ENCODE data around the gene ASIP. TPM values are rescaled to one million over a fixed set of nuclear protein-coding genes. Genes with fewer than 3 reads are reported as not detected.

ASIP gene
- total RNA-seq, 1 donor from 2014 or later: not detected

GRCh38 chr20:34299556-34300255 lies 58.5 kb downstream of the ASIP start:
- no peak for DNase-seq (ENCODE audit: low spot score)
- peaks cover 7% of the 10 kb centered on the region for H3K36me3 Mint-ChIP-seq (ENCODE audit: low read depth)
- H3K4me1 Mint-ChIP-seq (ENCODE audit: low read depth): peaks cover 19% of the 10 kb centered on the region
- intact Hi-C loops (cut with micrococcal nuclease): loop anchor here (5.0 to 10.0 kb wide), 2 partner anchors 487 to 845 kb away; partner anchors contain the start of genes CHMP4B and EDEM2
- no peaks in the 10 kb centered on the region for H3K27me3 Mint-ChIP-seq (ENCODE audit: insufficient read depth)
- H3K9me3 Mint-ChIP-seq: no peaks in the 10 kb centered on the region
- no peak overlapping the region for H3K4me3 Mint-ChIP-seq
- no peak overlapping the region for H3K27ac Mint-ChIP-seq

GRCh38 chr20:34300256-34300806 lies 59.1 kb downstream of the ASIP start:
- H3K4me1 Mint-ChIP-seq (ENCODE audit: low read depth): peaks cover 19% of the 10 kb centered on the region
- peaks cover 7% of the 10 kb centered on the region for H3K36me3 Mint-ChIP-seq (ENCODE audit: low read depth)
- intact Hi-C loops (cut with micrococcal nuclease): loop anchor here (5.0 to 10.0 kb wide), 2 partner anchors 488 to 844 kb away; partner anchors contain the start of genes CHMP4B and EDEM2
- H3K27ac Mint-ChIP-seq: no peak overlapping the region
- H3K27me3 Mint-ChIP-seq (ENCODE audit: insufficient read depth): no peaks in the 10 kb centered on the region
- H3K4me3 Mint-ChIP-seq: no peak overlapping the region
- DNase-seq (ENCODE audit: low spot score): no peak
- H3K9me3 Mint-ChIP-seq: no peaks in the 10 kb centered on the region

GRCh38 chr20:34300809-34301586 lies 59.8 kb downstream of the ASIP start:
- H3K27ac Mint-ChIP-seq: peak overlapping the region; percentile 83
- no peaks in the 10 kb centered on the region for H3K9me3 Mint-ChIP-seq
- no peaks in the 10 kb centered on the region for H3K27me3 Mint-ChIP-seq (ENCODE audit: insufficient read depth)
- no peak for DNase-seq (ENCODE audit: low spot score)
- intact Hi-C loops (cut with micrococcal nuclease): loop anchor here (5.0 to 10.0 kb wide), 2 partner anchors 489 to 844 kb away; partner anchors contain the start of genes CHMP4B and EDEM2
- H3K4me3 Mint-ChIP-seq: no peak overlapping the region
- peaks cover 4% of the 10 kb centered on the region for H3K36me3 Mint-ChIP-seq (ENCODE audit: low read depth)
- H3K4me1 Mint-ChIP-seq (ENCODE audit: low read depth): peaks cover 19% of the 10 kb centered on the region

GRCh38 chr20:34301587-34302311 lies 60.5 kb downstream of the ASIP start:
- intact Hi-C loops (cut with micrococcal nuclease): loop anchor here (2.0 to 10.0 kb wide), 3 partner anchors 489 to 1653 kb away; partner anchors contain the start of genes CHMP4B, EDEM2 and SCAND1
- H3K27ac Mint-ChIP-seq: peak overlapping the region; percentile 83
- no peak for DNase-seq (ENCODE audit: low spot score)

GRCh38 chr20:34302312-34302722 lies 61.1 kb downstream of the ASIP start:
- H3K27ac Mint-ChIP-seq: peak overlapping the region; percentile 83
- intact Hi-C loops (cut with micrococcal nuclease): loop anchor here (2.0 to 10.0 kb wide), 3 partner anchors 490 to 1652 kb away; partner anchors contain the start of genes CHMP4B, EDEM2 and SCAND1
- H3K27me3 Mint-ChIP-seq (ENCODE audit: insufficient read depth): no peaks in the 10 kb centered on the region
- no peaks in the 10 kb centered on the region for H3K9me3 Mint-ChIP-seq
- peaks cover 19% of the 10 kb centered on the region for H3K4me1 Mint-ChIP-seq (ENCODE audit: low read depth)
- no peak for DNase-seq (ENCODE audit: low spot score)
- peaks cover 3% of the 10 kb centered on the region for H3K36me3 Mint-ChIP-seq (ENCODE audit: low read depth)
- no peak overlapping the region for H3K4me3 Mint-ChIP-seq

More at GRCh38 chr20:34301587-34302311, 60.5 kb downstream of the ASIP start:
- Mint-ChIP-seq H3K9me3 (no peaks in the 10 kb centered on the region), H3K27me3 (ENCODE audit: insufficient read depth) (no peaks in the 10 kb centered on the region), H3K36me3 (ENCODE audit: low read depth) (peaks cover 3% of the 10 kb centered on the region), H3K4me1 (ENCODE audit: low read depth) (peaks cover 19% of the 10 kb centered on the region), H3K4me3 (no peak overlapping the region)

GRCh38 chr20:34302723-34303533 lies 61.7 kb downstream of the ASIP start, which contains the start of gene AHCY:
Gene AHCY (minus strand): TSS chr20:34303355. CDS start chr20:34303270, 85 bp downstream.
- peak; percentile 93 for DNase-seq (ENCODE audit: low spot score)
- H3K27me3 Mint-ChIP-seq (ENCODE audit: insufficient read depth): no peaks in the 10 kb centered on the region
- intact Hi-C loops (cut with micrococcal nuclease): loop anchor here (1.0 to 10.0 kb wide), 13 partner anchors 9 to 1652 kb away; partner anchors contain the start of genes ACSS2, CHMP4B, EDEM2 and EIF2S2
- H3K36me3 Mint-ChIP-seq (ENCODE audit: low read depth): peaks cover 1% of the 10 kb centered on the region
- H3K9me3 Mint-ChIP-seq: no peaks in the 10 kb centered on the region
- peak within 1 kb of the TSS; percentile 83 for H3K4me3 Mint-ChIP-seq
- peak within 1 kb of the TSS; percentile 92 for H3K27ac Mint-ChIP-seq
- H3K4me1 Mint-ChIP-seq (ENCODE audit: low read depth): peaks cover 19% of the 10 kb centered on the region

- no peak overlapping the region for H3K4me3 Mint-ChIP-seq
- no peak overlapping the region for H3K27ac Mint-ChIP-seq
- H3K4me1 Mint-ChIP-seq (ENCODE audit: low read depth): peaks cover 19% of the 10 kb centered on the region
- intact Hi-C loops (cut with micrococcal nuclease): loop anchor here (5.0 to 10.0 kb wide), 2 partner anchors 839 to 1798 kb away; partner anchors contain the start of gene EDEM2
- no peaks in the 10 kb centered on the region for H3K9me3 Mint-ChIP-seq
- no peaks in the 10 kb centered on the region for H3K36me3 Mint-ChIP-seq (ENCODE audit: low read depth)
- H3K27me3 Mint-ChIP-seq (ENCODE audit: insufficient read depth): peaks cover 9% of the 10 kb centered on the region
- no peak for DNase-seq (ENCODE audit: low spot score)
These were observed 64.4 kb downstream of the ASIP start for GRCh38 chr20:34305333-34306230.

GRCh38 chr20:34309691-34310090 lies 68.5 kb downstream of the ASIP start:
- intact Hi-C loops (cut with micrococcal nuclease): loop anchor here (5.0 to 10.0 kb wide), 2 partner anchors 835 to 1802 kb away; partner anchors contain the start of gene EDEM2
- no peak overlapping the region for H3K27ac Mint-ChIP-seq
- no peak for DNase-seq (ENCODE audit: low spot score)
- H3K36me3 Mint-ChIP-seq (ENCODE audit: low read depth): no peaks in the 10 kb centered on the region
- H3K4me3 Mint-ChIP-seq: no peak overlapping the region
- no peaks in the 10 kb centered on the region for H3K4me1 Mint-ChIP-seq (ENCODE audit: low read depth)
- no peaks in the 10 kb centered on the region for H3K9me3 Mint-ChIP-seq
- H3K27me3 Mint-ChIP-seq (ENCODE audit: insufficient read depth): peaks cover 23% of the 10 kb centered on the region

GRCh38 chr20:34310481-34311117 lies 69.4 kb downstream of the ASIP start:
- Mint-ChIP-seq H3K4me3 (no peak overlapping the region), H3K27ac (no peak overlapping the region), H3K9me3 (no peaks in the 10 kb centered on the region), H3K27me3 (ENCODE audit: insufficient read depth) (peaks cover 23% of the 10 kb centered on the region), H3K36me3 (ENCODE audit: low read depth) (no peaks in the 10 kb centered on the region), H3K4me1 (ENCODE audit: low read depth) (no peaks in the 10 kb centered on the region)
- intact Hi-C loops (cut with micrococcal nuclease): no loop called here
- DNase-seq (ENCODE audit: low spot score): no peak

GRCh38 chr20:34311118-34312023 lies 70.1 kb downstream of the ASIP start:
- intact Hi-C loops (cut with micrococcal nuclease): loop anchor here (1.0 to 2.0 kb wide), 9 partner anchors 8 to 458 kb away; partner anchors contain the start of genes AHCY, DYNLRB1, ITCH and TP53INP2
- Mint-ChIP-seq H3K27ac (no peak overlapping the region), H3K4me3 (peak overlapping the region; percentile 45), H3K4me1 (ENCODE audit: low read depth) (no peaks in the 10 kb centered on the region), H3K27me3 (ENCODE audit: insufficient read depth) (peaks cover 23% of the 10 kb centered on the region), H3K9me3 (no peaks in the 10 kb centered on the region), H3K36me3 (ENCODE audit: low read depth) (no peaks in the 10 kb centered on the region)
- DNase-seq (ENCODE audit: low spot score): no peak
